DMS 273 treated with DMSO at 0.1 percent for 48 hours (cell line): ENCODE data around the gene SPINDOC.
"Not testable (repeated sequence)": the region's sequence is repeated elsewhere in the genome, so short reads cannot be mapped to it uniquely, and the experiment has no call there.

Experiments used
- DNase-seq: peaks from one replicate; lab custom pipeline; 2025; lab: John Stamatoyannopoulos, UW

SPINDOC gene

GRCh38 chr11:63785823-63786222, 27.4 kb upstream of the SPINDOC start:
- no peak for DNase-seq

- no peak for DNase-seq
These were observed 21.6 kb upstream of the SPINDOC start for GRCh38 chr11:63791495-63792167.

GRCh38 chr11:63793161-63793560, 20.1 kb upstream of the SPINDOC start:
- DNase-seq, result no peak

GRCh38 chr11:63795066-63795465, 18.2 kb upstream of the SPINDOC start:
- DNase-seq, result no peak

- no peak for DNase-seq
These were observed 12.3 kb upstream of the SPINDOC start for GRCh38 chr11:63800921-63801320.

- DNase-seq, result no peak
These were observed 10.4 kb upstream of the SPINDOC start for GRCh38 chr11:63802637-63803414.

GRCh38 chr11:63804259-63804658, 9.0 kb upstream of the SPINDOC start:
- no peak for DNase-seq

- no peak for DNase-seq
These were observed 7.3 kb upstream of the SPINDOC start for GRCh38 chr11:63805844-63806415.

GRCh38 chr11:63810383-63810782, 2.9 kb upstream of the SPINDOC start:
- DNase-seq, result not testable (repeated sequence)

- DNase-seq, result no peak
These were observed 1.7 kb upstream of the SPINDOC start for GRCh38 chr11:63811522-63811921.

GRCh38 chr11:63813563-63814382, 517 bp downstream of the SPINDOC start:
- DNase-seq, result no peak

- no peak for DNase-seq
These were observed 1.1 kb downstream of the SPINDOC start for GRCh38 chr11:63814383-63814736.

- DNase-seq, result no peak
These were observed 2.9 kb downstream of the SPINDOC start for GRCh38 chr11:63816166-63816565.

GRCh38 chr11:63816732-63817131, 3.5 kb downstream of the SPINDOC start:
- no peak for DNase-seq

GRCh38 chr11:63817758-63818498, 4.7 kb downstream of the SPINDOC start:
- no peak for DNase-seq

GRCh38 chr11:63818609-63819008, 5.4 kb downstream of the SPINDOC start:
- no peak for DNase-seq

GRCh38 chr11:63821411-63821810, 8.2 kb downstream of the SPINDOC start:
- no peak for DNase-seq

- DNase-seq, result no peak
These were observed 13.4 kb downstream of the SPINDOC start for GRCh38 chr11:63826471-63827190.

GRCh38 chr11:63829823-63830489, 16.7 kb downstream of the SPINDOC start:
- no peak for DNase-seq

GRCh38 chr11:63831326-63831725, 18.1 kb downstream of the SPINDOC start:
- DNase-seq, result no peak
